ENCODE results near the gene COG6.
A peak's percentile ranks its signal among the peaks of the same experiment; 100 is the strongest.

- TF ChIP-seq, protein P1, sequence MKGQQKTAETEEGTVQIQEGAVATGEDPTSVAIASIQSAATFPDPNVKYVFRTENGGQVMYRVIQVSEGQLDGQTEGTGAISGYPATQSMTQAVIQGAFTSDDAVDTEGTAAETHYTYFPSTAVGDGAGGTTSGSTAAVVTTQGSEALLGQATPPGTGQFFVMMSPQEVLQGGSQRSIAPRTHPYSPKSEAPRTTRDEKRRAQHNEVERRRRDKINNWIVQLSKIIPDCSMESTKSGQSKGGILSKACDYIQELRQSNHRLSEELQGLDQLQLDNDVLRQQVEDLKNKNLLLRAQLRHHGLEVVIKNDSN (IDR thresholded peaks at IDR 0.05; ENCODE audit: borderline replicate concordance, low read depth) = no peak
- TF ChIP-seq CHD2 (IDR thresholded peaks at IDR 0.05; ENCODE audit: low read length, partially characterized antibody) (no peak), IRF3 (IDR thresholded peaks at IDR 0.05; ENCODE audit: low read depth, low read length) (no peak), CTCF (IDR thresholded peaks at IDR 0.05) (peak; percentile 51), JUND (IDR thresholded peaks at IDR 0.05) (no peak), RAD21 (IDR thresholded peaks at IDR 0.05; ENCODE audit: low read length) (peak; percentile 79), ELF1 (IDR thresholded peaks at IDR 0.05) (no peak), EZH2phosphoT487 (IDR thresholded peaks at IDR 0.05; ENCODE audit: borderline replicate concordance, low read depth) (no peak), EP300 (IDR thresholded peaks at IDR 0.05; ENCODE audit: borderline replicate concordance in 1 of 2, low read depth in 1 of 2, low read length in 1 of 2) (no peak), SMC3 (IDR thresholded peaks at IDR 0.05; ENCODE audit: low read depth, low read length) (peak; percentile 70), YY1 (IDR thresholded peaks at IDR 0.05; ENCODE audit: low read depth) (no peak)
Observed at GRCh38 chr13:39765801-39766463, 110.5 kb downstream of the COG6 start.
